HL-60/S4 treated with retinoic acid at 250 ng/mL for 4 days and 3 days (cell line): ENCODE measurements around the gene SLC39A11.

Source experiments
- in situ Hi-C: fragments of 300-500 bp; cut with MboI; formaldehyde crosslinking; loops from 2 replicates; pipeline ENCODE4 v1.7.0; 2022; ENCODE audit warnings: low sequenced_read_pairs

SLC39A11 gene

GRCh38 chr17:72887322-72887721, 205.2 kb downstream of the SLC39A11 start:
- in situ Hi-C loops = no loop called here

GRCh38 chr17:72886622-72887021, 205.9 kb downstream of the SLC39A11 start:
- in situ Hi-C loops = no loop called here

- in situ Hi-C loops = no loop called here
Observed at GRCh38 chr17:72884066-72884465, 208.4 kb downstream of the SLC39A11 start.

GRCh38 chr17:72883351-72883750, 209.1 kb downstream of the SLC39A11 start:
- in situ Hi-C loops = no loop called here

DNA sequence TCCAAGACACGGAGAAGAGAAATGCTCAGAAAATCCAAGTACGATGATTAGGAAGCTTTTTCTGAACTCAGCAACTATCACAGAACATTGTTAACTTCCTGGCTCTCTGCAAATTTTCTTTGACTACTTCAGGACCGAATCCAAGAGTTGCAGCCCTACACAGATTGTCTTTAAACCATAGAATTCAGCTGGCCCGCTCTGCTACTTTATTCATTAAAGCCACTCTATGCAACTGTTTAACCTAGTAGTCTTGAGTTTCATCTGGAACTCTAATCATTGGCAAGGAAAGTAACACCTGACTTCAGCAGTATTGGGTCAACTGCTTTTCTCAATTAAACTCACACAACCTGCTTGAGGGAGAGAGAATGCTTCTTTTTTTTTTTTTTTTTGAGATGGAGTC, 210.1 kb downstream of the SLC39A11 start:
- in situ Hi-C loops = no loop called here

DNA sequence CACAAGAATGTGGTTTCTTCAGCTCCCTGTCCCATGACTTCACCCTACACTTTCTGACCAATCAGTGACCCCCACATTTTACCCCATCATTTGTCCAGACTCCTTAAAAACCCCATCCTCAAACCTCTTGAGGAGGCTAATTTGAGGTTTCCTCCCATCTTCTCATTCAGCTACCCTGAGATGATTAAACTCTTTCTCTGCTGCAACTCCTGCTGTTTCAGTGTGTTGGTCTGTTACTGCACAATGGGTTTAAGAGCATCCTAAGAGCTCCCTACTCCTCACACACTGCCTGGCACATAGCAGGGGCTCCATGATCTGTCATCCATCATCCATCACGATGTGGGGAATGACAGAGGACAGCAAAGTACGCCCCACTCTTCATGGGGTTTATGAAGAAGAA, 212.6 kb downstream of the SLC39A11 start:
- in situ Hi-C loops = no loop called here

DNA sequence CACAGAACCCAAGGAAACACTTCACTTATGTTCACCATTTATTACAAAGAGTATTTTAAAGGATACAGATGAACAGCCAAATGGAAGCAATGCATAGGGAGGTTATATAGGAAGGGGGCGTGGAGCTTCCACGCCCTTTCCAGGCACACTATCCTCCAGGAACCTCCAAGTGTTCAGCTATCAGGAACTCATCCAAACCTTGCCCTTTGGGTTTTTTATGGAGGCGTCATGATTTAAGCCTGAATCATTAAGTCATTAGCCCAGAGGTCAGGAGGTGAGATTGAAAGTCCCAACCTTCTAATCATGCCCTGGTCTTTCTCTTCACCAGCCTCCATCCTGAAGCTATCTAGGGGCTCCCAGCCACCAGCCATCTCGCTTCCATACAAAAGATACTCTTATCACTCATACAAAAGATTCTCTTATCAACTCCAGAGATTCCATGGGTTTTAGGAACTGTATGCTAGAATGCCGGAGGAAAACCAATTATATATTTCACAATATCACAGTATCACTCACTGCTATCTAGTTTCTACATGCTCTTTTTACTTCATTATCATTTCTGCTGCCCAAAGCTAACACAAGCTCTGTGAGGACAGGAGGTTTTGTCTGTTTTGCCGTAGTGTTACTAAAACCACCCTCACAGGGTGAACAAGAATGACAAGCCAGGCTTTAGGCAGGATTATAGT, 213.4 kb downstream of the SLC39A11 start:
- in situ Hi-C loops = no loop called here

DNA sequence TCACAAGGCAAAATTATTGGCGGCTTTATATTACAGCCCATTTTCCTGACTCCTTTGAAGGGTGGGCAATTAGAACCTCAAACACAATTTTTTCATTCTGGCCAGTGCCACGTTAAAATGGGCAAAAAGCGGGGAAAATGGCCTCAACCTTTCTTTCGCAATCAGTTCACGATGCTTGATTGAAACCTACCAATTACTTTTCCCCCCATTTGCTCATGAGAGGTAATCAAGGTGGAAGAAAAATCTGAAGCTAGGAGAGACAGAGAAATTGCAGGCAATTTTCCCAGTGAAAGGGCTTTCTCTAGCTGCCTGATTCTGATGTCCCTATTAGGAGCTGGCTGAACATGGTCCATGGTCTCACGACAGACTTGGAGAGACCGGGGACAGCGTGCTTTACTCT, 215.1 kb downstream of the SLC39A11 start:
- in situ Hi-C loops = no loop called here

GRCh38 chr17:72876413-72876812, 216.1 kb downstream of the SLC39A11 start:
- in situ Hi-C loops = no loop called here

GRCh38 chr17:72875361-72875760, 217.1 kb downstream of the SLC39A11 start:
- in situ Hi-C loops = no loop called here

DNA sequence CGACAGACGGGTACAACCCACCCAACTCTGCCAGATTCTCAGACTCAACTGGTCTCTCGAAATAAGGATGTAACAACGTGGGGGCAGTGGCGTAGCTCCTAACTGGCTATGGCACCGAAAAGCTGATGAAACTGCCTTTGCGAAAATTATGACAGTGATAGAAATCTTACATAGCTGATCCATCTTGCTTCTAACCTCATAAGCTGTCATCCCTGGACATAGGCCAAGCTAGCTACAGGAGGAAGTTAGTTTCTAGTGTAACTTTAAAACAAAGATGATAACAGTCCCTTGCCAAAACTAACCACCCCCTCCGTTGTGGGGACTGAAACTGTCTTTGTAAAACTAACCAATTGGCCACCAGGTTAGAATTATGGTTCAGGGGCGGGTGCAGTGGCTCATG, 220.1 kb downstream of the SLC39A11 start:
- in situ Hi-C loops = no loop called here

DNA sequence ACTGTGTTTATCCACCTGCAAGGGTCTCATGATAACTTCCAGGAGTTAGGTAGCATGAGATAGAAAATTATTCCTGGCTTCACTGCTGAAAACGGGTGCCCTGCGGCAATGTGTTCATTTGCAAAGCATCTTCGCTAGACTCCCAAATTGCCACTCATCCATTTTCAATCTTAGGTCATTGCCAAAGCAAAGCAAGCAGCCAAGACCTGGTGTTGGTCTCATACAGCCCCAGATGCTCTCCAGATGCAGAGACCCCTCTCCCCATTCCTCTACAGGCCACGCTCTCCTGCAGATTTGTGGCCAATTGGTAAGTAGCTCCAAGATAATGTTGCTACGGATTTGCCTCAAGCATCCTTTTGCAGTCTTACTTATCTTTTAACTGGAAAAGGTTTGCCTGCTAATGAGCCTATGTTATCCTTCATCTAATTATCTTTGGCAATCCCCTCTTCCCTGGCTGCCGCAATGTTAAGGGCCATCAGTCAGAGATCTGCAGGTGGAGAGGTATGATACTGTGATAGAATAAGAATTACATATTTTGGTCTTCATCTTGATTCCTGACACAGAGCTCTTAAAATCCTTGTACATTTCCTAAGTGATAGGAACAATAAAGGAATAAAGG, 222.0 kb downstream of the SLC39A11 start:
- in situ Hi-C loops = no loop called here

- in situ Hi-C loops = no loop called here
Observed at GRCh38 chr17:72869630-72870029, 222.9 kb downstream of the SLC39A11 start.

DNA sequence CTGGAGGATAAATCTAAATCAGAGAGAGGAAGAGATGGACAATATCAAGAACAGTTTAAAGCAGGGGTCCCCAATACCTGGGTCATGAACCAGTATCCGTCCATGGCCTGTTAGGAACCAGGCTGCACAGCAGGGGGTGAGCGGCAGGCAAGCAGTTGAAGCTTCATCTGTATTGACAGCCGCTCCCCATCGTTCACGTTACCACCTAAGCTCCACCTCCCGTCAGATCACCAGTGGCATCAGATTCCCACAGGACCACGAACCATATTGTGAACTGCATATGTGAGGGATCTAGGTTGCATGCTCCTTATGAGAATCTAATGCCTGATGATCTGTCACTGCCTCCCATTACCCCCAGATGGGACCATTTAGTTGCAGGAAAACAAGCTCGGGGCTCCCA, 226.5 kb downstream of the SLC39A11 start:
- in situ Hi-C loops = no loop called here

DNA sequence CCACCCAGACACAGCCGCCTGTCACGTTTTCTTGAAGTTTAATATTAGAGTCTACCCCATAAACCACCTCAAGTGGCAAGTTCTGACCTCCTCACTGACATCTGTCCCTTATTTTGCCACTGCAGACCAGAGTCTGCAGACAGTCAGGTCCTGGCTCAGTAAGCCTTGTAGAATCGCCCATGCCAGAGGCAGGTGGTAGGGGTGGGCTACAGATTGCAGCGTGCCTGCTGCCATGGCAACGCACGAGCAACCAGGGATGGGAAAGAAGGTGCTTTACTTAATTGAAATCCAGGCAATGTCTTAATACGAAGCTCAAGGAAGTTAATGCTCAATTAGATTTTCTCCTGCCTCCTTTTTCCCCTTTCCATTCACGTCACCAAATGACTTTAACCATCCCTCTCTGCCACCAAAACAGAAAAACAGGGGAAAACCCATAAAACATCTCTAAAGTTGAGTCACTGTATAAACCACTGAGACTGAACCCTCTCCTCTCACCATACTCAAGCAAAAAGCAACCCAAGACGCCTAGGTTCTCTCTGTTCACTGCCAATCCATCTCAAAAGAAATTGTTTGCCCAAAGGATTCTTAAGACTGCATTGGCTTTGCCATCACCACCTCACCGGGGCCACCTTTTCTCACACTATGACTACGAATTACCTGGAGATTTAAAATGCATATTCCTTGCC, 228.8 kb downstream of the SLC39A11 start:
- in situ Hi-C loops = no loop called here

GRCh38 chr17:72862276-72862999, 230.1 kb downstream of the SLC39A11 start:
- in situ Hi-C loops = no loop called here

GRCh38 chr17:72861811-72862210, 230.7 kb downstream of the SLC39A11 start:
- in situ Hi-C loops = no loop called here

DNA sequence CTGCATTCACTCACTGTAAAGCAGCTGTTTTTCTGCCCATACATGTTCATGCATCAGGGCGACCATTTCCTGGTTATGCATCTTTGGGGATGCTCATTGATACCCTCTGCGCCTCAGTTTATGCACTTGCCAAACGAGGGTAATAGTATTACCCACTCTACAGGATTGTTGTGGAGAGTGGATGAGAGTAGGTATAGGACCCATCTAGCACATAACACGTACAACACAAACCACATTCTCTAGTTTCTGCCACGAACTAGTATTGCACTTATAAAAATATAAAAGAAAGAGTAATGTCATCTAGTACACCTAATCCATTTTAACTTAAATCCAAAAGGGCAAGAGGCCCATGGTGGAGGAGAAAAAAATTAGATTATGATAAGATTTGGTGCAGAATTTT, 231.7 kb downstream of the SLC39A11 start:
- in situ Hi-C loops = no loop called here

- in situ Hi-C loops = no loop called here
Observed at GRCh38 chr17:72858826-72859495, 233.5 kb downstream of the SLC39A11 start.

DNA sequence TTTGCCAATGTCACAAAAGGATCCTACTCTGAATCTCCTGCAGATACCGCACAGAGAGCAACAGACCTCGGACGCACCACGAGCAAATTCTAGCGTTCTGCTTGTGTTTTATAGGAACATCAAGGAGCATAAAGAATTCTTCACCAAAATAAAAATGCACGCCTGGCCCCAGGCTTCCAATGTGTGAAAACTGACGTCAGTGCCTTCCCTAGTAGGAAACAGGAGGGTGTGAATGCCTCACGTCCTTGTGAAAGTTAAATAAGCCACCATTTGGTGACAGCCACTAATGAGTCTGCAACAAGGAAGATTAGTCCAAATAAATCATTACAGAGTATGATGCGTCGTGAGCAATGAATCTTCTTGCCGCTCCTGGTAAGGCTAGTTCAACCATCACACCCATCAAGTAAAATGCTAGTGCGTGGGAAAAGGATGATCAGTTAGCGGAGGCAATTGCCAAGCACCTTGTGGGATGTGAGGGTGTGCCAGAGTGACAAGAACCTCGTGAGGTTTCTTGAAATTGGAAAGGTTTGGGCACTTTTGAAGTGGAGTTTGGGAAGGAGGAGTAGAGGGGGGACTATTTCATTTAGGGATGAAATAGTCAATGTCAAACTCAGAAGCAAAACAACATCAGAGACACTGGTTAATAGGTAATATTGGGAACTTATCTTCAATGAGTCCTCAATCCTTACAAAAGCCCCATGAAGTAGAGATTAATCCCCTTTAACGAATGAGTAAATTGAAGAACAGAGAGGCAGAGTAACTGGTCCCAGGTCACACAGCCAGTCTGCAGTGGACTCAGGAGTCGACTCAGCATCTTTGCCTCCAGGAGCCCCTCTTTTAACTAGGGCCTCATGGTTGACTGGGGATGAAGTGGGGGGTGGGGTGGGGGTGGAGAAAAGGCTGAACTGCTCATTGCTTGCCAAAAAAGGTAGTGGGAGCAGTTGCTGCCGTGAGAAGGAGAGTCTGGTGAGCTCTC, 238.8 kb downstream of the SLC39A11 start:
- in situ Hi-C loops = no loop called here
